ENCODE results near the gene ZNF79. TPM values are rescaled to one million over a fixed set of nuclear protein-coding genes. Genes with fewer than 3 reads are reported as not detected.

Gene ZNF79
- total RNA-seq, 1 experiment from 2014 or later: 9.0 TPM

DNA sequence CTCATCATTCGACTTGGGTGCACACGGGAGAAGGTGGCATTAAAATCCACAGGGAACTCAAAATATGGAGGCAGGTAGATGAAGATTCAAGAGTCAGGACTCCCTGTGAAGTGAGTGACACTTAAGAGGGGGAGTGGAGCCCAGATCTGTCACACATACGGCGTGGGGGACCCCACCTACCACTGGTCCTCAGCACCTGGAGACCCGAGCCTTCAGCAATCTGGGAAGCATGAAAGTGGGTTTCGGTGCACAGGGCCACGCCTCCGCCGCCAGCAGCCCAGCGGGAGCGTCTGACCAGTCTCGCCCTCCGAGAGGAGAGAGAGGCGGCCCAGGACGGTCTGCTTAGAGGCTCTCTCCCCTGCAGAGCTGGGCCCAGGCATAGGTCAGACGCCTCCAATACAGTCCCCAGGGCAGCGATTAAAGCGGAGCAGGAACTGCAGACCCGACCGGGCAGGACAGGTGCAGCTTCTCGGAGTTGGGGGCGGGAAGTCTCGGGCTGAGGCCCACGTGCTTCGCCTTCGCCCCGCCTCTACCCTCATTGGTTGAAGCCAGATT is 27.9 kb upstream of the ZNF79 start (continued):
- TF ChIP-seq, protein P1, sequence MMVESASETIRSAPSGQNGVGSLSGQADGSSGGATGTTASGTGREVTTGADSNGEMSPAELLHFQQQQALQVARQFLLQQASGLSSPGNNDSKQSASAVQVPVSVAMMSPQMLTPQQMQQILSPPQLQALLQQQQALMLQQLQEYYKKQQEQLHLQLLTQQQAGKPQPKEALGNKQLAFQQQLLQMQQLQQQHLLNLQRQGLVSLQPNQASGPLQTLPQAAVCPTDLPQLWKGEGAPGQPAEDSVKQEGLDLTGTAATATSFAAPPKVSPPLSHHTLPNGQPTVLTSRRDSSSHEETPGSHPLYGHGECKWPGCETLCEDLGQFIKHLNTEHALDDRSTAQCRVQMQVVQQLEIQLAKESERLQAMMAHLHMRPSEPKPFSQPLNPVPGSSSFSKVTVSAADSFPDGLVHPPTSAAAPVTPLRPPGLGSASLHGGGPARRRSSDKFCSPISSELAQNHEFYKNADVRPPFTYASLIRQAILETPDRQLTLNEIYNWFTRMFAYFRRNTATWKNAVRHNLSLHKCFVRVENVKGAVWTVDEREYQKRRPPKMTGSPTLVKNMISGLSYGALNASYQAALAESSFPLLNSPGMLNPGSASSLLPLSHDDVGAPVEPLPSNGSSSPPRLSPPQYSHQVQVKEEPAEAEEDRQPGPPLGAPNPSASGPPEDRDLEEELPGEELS (CRISPR knock-in tag; IDR thresholded peaks at IDR 0.05): peak; percentile 58; the same call in 1 of the 2 replicates
- TF ChIP-seq ZNF232 (CRISPR knock-in tag; IDR thresholded peaks at IDR 0.05) (no peak), ZNF423 (CRISPR knock-in tag; IDR thresholded peaks at IDR 0.05) (no peak), TEAD1 (CRISPR knock-in tag; IDR thresholded peaks at IDR 0.05) (no peak), JAZF1 (CRISPR knock-in tag; IDR thresholded peaks at IDR 0.05) (no peak), SP1 (CRISPR knock-in tag; conservative IDR thresholded peaks at IDR 0.05) (no peak; the same call in none of the 2 replicates), ZNF219 (CRISPR knock-in tag; IDR thresholded peaks at IDR 0.05; ENCODE audit: borderline replicate concordance) (no peak), FOXP1 (CRISPR knock-in tag; IDR thresholded peaks at IDR 0.05; ENCODE audit: borderline replicate concordance) (no peak; the same call in 1 of the 2 replicates), NR3C1 (CRISPR knock-in tag; conservative IDR thresholded peaks at IDR 0.05; ENCODE audit: low read depth) (no peak), EMX1 (CRISPR knock-in tag; IDR thresholded peaks at IDR 0.05) (no peak), SOX15 (CRISPR knock-in tag; IDR thresholded peaks at IDR 0.05) (no peak), CREB1 (CRISPR knock-in tag; IDR thresholded peaks at IDR 0.05) (no peak), OVOL2 (CRISPR knock-in tag; IDR thresholded peaks at IDR 0.05; ENCODE audit: borderline replicate concordance) (no peak), ZBTB21 (CRISPR knock-in tag; IDR thresholded peaks at IDR 0.05; ENCODE audit: borderline replicate concordance) (no peak), ESRRA (CRISPR knock-in tag; IDR thresholded peaks at IDR 0.05; ENCODE audit: borderline replicate concordance) (no peak)
- TF ChIP-seq, protein P2, sequence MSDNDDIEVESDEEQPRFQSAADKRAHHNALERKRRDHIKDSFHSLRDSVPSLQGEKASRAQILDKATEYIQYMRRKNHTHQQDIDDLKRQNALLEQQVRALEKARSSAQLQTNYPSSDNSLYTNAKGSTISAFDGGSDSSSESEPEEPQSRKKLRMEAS (CRISPR knock-in tag; IDR thresholded peaks at IDR 0.05): peak; percentile 97
- TF ChIP-seq, protein P3, sequence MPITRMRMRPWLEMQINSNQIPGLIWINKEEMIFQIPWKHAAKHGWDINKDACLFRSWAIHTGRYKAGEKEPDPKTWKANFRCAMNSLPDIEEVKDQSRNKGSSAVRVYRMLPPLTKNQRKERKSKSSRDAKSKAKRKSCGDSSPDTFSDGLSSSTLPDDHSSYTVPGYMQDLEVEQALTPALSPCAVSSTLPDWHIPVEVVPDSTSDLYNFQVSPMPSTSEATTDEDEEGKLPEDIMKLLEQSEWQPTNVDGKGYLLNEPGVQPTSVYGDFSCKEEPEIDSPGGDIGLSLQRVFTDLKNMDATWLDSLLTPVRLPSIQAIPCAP (CRISPR knock-in tag; IDR thresholded peaks at IDR 0.05): no peak
- TF ChIP-seq, protein P4, sequence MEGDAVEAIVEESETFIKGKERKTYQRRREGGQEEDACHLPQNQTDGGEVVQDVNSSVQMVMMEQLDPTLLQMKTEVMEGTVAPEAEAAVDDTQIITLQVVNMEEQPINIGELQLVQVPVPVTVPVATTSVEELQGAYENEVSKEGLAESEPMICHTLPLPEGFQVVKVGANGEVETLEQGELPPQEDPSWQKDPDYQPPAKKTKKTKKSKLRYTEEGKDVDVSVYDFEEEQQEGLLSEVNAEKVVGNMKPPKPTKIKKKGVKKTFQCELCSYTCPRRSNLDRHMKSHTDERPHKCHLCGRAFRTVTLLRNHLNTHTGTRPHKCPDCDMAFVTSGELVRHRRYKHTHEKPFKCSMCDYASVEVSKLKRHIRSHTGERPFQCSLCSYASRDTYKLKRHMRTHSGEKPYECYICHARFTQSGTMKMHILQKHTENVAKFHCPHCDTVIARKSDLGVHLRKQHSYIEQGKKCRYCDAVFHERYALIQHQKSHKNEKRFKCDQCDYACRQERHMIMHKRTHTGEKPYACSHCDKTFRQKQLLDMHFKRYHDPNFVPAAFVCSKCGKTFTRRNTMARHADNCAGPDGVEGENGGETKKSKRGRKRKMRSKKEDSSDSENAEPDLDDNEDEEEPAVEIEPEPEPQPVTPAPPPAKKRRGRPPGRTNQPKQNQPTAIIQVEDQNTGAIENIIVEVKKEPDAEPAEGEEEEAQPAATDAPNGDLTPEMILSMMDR (IDR thresholded peaks at IDR 0.05): no peak
- TF ChIP-seq, protein P5, sequence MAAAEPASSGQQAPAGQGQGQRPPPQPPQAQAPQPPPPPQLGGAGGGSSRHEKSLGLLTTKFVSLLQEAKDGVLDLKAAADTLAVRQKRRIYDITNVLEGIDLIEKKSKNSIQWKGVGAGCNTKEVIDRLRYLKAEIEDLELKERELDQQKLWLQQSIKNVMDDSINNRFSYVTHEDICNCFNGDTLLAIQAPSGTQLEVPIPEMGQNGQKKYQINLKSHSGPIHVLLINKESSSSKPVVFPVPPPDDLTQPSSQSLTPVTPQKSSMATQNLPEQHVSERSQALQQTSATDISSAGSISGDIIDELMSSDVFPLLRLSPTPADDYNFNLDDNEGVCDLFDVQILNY (CRISPR knock-in tag; IDR thresholded peaks at IDR 0.05): no peak; the same call in 1 of the 2 replicates
- TF ChIP-seq, protein P6, sequence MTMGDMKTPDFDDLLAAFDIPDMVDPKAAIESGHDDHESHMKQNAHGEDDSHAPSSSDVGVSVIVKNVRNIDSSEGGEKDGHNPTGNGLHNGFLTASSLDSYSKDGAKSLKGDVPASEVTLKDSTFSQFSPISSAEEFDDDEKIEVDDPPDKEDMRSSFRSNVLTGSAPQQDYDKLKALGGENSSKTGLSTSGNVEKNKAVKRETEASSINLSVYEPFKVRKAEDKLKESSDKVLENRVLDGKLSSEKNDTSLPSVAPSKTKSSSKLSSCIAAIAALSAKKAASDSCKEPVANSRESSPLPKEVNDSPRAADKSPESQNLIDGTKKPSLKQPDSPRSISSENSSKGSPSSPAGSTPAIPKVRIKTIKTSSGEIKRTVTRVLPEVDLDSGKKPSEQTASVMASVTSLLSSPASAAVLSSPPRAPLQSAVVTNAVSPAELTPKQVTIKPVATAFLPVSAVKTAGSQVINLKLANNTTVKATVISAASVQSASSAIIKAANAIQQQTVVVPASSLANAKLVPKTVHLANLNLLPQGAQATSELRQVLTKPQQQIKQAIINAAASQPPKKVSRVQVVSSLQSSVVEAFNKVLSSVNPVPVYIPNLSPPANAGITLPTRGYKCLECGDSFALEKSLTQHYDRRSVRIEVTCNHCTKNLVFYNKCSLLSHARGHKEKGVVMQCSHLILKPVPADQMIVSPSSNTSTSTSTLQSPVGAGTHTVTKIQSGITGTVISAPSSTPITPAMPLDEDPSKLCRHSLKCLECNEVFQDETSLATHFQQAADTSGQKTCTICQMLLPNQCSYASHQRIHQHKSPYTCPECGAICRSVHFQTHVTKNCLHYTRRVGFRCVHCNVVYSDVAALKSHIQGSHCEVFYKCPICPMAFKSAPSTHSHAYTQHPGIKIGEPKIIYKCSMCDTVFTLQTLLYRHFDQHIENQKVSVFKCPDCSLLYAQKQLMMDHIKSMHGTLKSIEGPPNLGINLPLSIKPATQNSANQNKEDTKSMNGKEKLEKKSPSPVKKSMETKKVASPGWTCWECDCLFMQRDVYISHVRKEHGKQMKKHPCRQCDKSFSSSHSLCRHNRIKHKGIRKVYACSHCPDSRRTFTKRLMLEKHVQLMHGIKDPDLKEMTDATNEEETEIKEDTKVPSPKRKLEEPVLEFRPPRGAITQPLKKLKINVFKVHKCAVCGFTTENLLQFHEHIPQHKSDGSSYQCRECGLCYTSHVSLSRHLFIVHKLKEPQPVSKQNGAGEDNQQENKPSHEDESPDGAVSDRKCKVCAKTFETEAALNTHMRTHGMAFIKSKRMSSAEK (CRISPR knock-in tag; IDR thresholded peaks at IDR 0.05; ENCODE audit: borderline replicate concordance): no peak
- TF ChIP-seq, protein P7, sequence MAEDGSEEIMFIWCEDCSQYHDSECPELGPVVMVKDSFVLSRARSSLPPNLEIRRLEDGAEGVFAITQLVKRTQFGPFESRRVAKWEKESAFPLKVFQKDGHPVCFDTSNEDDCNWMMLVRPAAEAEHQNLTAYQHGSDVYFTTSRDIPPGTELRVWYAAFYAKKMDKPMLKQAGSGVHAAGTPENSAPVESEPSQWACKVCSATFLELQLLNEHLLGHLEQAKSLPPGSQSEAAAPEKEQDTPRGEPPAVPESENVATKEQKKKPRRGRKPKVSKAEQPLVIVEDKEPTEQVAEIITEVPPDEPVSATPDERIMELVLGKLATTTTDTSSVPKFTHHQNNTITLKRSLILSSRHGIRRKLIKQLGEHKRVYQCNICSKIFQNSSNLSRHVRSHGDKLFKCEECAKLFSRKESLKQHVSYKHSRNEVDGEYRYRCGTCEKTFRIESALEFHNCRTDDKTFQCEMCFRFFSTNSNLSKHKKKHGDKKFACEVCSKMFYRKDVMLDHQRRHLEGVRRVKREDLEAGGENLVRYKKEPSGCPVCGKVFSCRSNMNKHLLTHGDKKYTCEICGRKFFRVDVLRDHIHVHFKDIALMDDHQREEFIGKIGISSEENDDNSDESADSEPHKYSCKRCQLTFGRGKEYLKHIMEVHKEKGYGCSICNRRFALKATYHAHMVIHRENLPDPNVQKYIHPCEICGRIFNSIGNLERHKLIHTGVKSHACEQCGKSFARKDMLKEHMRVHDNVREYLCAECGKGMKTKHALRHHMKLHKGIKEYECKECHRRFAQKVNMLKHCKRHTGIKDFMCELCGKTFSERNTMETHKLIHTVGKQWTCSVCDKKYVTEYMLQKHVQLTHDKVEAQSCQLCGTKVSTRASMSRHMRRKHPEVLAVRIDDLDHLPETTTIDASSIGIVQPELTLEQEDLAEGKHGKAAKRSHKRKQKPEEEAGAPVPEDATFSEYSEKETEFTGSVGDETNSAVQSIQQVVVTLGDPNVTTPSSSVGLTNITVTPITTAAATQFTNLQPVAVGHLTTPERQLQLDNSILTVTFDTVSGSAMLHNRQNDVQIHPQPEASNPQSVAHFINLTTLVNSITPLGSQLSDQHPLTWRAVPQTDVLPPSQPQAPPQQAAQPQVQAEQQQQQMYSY (CRISPR knock-in tag; IDR thresholded peaks at IDR 0.05): no peak
- TF ChIP-seq, protein P8, sequence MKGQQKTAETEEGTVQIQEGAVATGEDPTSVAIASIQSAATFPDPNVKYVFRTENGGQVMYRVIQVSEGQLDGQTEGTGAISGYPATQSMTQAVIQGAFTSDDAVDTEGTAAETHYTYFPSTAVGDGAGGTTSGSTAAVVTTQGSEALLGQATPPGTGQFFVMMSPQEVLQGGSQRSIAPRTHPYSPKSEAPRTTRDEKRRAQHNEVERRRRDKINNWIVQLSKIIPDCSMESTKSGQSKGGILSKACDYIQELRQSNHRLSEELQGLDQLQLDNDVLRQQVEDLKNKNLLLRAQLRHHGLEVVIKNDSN (CRISPR knock-in tag; IDR thresholded peaks at IDR 0.05): peak; percentile 88
- TF ChIP-seq, protein P9, sequence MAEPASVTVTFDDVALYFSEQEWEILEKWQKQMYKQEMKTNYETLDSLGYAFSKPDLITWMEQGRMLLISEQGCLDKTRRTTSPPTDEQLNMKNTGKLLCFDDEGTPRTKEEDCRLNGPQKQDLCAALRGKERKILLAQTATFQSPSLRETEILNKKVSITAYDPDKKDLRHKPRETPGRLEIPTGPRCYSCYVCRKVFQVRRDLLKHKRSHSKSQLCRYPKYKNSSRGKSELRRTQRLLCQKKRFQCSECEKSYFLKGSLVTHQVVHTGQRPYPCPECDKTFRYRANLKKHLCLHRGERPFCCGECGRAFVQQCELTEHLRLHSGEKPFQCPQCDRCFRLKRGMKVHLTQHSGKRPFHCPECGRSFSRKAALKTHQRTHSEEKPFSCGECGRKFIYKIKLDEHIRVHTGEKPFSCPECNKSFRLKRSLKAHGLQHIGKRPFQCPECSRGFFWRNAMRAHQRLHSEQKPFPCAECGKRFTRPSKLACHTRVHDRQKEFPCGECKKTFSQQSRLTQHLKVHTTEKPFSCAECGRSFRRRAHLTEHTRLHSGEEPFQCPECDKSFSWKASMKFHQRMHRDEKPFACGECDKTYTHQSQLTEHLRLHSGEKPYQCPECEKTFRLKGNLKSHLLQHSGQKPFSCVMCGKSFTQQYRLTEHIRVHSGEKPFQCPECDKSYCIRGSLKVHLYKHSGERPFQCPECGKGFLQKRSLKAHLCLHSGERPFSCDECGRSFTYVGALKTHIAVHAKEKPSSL (CRISPR knock-in tag; conservative IDR thresholded peaks at IDR 0.05): no peak
